NCI-H1417 treated with DMSO at 0.1 percent for 48 hours (cell line): Measurements from ENCODE around the gene ITGB5.
"Not testable (repeated sequence)": the region's sequence is repeated elsewhere in the genome, so short reads cannot be mapped to it uniquely, and the experiment has no call there.

Experiments used
- DNase-seq: peaks from one replicate; lab custom pipeline; 2025; lab: John Stamatoyannopoulos, UW

ITGB5 gene

DNA sequence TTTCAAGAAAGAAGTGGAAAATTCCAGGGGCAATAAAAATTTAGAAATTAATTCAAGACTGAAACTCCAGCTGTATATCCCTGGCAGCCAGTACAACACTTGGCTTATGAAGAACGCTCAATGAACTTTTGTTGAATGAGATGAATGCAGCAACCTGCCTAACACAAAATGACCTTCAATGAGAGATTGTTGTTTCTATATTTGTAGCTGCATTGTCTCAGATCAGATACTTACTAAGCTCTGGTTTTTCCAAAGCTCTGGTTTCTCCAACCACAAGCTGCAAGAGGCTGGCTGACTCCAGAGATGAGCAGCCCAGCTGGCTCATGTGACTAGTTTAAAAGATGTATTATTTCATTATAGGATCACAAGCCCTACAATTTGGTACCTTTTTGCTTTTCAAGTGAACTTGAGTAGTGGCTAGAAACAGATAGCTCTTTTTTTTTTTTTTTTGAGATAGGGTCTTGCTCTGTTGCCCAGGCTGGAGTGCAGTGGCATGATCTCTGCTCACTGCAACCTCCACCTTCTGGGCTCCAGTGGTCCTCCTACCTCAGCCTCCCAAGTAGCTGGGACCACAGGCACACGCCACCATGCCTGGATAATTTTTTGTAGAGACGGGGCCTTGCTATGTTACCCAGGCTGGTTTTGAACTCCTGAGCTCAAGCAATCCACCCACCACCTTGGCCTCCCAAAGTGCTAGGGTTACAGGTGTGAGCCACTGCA is 99.5 kb downstream of the ITGB5 start:
- no peak for DNase-seq

DNA sequence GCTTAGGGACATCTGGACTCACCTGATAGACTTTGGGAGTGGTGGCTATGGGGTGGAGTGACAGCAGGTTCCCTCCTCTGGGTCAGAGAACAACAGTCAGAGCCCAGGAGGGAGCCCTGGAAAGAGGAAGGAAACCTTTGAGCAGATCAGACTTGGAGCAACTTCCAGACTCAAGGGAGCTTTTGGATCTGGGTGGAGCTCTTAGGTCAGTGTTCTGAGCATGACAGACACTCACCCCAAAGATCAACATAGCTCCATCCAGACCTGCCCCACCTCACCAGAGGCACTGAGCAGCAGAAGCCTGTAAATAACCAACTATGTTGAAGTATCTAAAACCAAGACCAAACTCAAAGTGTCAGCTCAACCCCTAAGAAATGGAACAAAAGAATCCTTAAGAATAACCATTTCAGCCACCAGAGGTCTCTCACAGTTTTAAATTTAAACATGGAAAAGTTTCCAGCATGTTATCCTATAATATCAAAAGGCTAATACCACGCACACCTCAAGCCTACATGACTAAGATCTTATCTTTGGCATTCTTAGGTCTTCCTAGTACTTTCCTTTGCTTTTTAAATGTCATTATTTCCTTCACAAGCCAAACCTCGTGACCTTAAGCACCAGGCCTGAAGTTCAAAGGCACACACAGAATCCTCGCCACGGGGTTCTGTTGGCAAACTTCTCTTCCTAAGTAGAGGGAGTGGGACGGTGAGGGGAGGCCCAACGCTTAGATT is 100.5 kb downstream of the ITGB5 start:
- DNase-seq, result no peak

DNA sequence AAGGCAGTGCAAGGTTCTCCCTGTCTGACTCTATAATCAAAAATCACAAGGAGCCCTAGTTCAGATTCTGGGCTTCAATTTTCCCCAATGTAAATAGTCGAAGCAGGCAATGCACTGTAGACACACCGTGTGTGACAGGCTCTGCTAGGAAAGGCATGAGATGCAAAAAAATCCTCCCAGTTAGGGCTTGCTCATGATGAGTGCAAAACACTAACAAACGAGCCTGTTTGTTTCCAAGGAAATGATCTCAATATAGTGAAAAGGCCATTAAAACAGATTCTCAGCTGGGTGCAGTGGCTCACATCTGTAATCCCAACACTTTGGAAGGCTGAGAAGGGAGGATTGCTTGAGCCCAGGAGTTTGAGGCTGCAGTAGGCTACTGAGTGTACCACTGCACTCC is 101.2 kb downstream of the ITGB5 start:
- no peak for DNase-seq

DNA sequence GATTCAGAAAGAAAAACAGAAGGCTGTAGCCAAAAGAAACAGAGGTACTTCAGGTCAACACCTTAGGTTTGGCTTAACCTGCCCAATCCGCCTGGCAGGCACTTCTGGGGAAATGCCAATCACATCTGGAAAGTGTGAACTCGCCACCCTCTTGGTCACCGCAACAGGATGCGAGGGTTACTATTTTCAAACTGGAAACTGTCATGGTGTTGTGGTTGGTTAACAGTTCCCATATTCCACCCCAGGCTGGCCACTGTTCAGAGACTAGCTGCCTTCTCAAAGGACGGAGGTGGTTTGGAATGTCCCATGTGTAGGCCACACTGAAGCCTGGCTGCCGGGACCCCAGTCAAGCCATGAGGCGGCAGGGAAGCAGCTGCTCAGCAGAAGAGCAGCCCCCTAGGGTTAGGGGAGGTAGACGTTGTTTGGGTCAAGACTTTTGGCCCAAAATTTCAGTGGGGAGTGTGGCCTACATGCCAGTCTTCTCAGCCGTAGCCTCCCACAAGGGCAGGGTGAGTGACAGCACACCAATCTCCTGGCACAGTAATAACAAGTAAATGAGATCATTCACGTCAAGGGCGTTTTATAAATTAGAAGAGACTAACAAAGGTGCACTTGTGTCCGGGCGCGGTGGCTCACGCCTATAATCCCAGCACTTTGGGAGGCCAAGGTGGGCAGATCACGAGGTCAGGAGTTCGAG is 102.3 kb downstream of the ITGB5 start:
- no peak for DNase-seq

DNA sequence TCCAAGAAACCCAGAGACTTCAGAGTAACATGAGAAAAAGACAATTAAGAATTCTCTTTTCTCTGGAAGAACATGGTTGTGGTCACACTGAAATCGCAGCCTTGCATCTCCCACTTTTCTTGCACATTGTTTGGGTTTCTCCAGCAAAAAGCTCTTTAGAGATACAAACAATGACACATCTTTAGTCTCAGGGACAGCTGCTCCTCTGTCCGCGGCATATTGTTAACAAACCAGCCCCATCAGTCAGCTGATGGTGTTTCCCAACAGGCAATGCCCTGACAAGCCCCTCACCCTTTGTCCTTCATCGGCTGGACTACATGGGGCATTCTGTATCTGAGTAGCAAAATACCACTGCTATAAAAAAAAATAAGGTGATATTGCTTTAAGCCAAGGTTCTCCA is 103.5 kb downstream of the ITGB5 start:
- DNase-seq, result no peak

DNA sequence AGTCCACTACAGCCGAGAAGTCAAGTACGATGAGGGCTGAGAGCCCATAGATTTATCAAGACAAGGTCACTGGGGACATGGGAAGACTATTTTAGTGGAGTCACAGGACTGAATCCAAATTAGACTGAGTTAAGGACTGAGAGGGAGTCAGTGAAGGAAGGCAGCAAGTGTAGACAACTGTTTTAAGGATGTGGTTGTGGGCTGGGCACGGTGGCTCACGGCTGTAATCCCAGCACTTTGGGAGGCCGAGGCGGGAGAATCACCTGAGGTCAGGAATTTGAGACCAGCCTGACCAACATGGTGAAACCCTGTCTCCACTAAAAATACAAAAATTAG is 104.8 kb downstream of the ITGB5 start:
- DNase-seq, result not testable (repeated sequence)

DNA sequence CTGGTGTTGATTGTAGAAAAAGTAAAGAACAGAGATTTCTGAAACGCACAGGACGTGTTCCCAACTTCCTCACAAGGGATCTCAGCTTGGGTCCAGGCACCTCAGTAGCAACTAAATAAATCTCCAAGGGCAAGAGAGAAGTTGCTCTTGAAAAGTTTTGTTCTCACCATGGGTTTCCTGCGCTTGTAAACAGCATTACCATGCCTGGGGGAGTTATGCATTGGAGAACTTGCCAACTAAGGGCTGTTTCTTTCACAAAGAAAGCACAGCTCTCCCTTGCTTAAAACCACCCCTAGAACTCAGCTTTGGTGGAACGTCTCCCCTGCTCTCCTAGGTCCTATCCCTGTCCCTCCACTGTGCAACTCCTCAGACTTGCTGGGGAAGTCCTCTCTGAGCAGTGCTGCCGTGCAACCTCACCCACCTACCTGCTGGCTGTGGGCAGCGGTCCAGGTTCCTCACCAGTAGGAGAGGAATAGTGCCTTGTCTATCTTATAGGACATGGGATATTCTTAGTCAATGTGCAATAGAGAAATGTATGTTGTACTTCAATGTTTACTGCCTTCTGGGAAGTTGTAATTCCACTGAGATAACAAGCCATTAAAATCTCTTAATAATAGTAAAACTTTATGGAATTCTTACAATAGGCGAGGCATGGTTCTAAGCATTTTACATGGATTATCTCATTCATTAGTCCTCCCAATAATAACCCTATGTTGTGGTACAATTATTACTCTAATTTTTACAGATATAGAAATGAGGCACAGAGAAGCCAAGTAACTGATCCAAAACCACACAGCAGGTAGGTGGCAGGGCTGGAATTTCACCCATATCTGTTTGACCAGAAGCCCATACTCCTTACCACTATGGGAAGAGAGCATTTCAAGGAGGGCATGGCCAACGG is 105.4 kb downstream of the ITGB5 start:
- DNase-seq, result no peak

DNA sequence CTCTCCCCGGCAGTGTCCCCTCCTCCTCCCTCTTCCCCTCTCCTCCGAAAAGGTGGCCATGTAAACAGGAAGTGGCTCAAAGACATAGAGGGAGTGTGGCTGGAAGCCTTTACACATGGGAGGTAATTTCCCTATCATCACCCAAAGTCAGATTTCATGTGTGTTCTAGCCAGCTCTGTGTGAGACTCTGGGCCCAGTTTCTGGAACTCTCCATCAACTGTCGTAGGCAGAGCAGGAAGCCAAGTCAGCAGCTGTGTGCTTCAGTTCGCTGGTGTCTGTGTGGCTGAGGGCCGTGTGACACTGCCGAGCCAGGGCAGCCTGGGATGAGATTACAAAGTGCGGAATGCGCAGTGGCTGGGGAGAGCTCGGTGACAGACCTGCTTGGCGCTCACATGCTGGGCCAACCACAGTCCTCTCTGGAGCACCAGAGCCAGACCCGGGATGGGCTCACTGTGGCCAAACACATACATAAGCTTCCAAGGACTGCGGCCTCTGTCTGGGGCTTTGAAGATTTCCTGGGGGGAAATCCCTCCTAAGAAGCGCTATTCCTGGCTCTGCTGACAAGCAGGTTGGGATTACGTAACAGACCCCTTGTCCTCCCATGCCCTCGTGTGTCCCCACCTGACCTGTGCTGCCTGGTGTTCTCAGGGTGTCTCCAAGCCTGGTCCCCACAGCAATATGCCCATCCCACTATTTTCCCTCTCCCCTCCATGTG is 106.2 kb downstream of the ITGB5 start:
- DNase-seq, result no peak

DNA sequence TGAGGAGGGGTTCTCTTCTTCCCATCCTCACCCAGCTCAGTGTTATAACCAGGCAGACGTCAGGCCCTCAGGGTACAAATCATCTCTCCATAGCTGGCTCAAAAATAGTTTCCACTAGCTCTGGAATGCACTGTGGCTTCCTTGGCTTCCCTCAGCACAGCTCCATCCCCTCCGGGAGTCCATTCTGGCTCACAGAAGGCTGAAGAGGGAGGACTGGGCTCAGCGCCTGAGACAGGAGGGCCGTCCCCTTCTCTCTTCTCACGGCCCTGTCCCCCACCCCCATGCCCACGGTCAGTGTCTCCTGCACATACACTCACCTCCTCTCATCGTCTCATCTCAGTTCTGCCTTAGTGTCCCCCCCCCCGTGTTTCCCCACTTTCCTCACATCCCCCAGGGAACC is 106.8 kb downstream of the ITGB5 start:
- DNase-seq, result no peak

DNA sequence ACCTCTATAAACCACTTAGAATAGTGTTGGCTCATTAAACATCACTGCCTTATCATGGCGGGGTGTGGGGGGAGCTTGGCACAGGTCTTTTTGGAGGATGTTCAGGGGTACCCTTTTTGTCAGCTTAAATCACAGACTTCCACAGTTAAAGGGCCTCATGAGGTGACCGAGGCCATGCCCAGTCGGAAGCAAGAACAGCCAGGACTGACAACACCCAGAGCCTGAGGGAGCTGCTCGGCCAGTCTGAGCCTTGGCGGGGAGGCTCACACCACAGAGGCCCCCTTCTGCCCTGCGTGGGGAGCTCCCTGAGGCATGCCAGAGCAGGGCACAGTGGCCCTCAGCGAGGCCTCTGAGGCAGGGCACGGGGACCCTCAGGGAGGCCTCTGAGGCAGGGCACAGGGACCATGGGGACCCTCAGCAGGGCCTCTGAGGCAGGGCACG is 107.4 kb downstream of the ITGB5 start:
- no peak for DNase-seq

DNA sequence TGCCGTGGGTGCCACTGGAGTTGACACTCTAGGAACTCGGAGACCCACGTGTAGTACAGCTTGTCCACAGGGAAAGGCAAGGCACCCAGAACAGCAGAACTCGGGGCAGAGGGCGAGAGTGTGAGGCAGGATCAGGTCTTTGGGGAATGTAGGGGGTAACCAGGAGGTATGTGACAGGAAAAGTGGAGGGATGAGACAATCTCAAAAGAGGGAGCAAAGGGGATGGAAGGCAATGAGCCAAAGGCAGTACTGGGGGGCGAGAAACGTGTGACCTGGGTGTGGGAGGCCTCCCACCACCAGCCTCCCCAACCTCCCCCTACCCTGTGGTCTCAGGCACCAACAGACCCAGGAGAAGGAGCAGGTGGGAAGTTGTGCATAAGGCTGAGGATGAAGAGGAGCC is 108.0 kb downstream of the ITGB5 start:
- DNase-seq, result no peak

DNA sequence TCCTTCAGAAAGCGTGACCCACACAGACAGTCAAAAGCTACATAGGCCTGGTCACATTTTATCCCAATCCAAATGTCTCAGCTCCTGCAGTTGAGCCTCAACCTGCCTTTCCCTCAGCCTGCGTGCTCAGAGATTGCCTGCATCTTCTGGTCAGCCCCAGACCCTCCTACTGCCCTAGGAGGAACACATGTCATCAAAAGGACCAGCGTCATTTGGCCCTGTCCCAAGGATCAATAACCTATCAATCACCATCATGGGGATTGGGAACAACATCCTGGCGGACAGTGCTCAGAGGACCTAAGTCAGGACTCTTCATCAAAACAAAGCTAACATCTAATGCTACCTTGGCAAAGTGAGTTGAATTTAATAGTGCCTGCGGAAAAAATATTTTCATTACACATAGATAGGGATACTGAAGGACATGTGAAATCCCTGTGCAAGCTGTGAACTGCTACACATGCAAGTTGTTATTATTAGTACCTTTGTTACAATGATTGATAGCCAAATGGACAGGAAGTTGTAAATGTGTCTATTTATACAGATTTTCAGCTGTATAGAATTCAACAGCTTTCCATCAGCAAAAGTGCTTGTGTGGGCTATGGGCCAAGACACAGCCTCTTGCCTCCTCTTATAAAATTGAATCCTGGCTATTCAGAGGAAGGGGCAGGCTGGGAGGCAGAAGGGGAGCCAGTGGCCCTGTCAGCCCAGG is 109.2 kb downstream of the ITGB5 start:
- DNase-seq, result no peak

DNA sequence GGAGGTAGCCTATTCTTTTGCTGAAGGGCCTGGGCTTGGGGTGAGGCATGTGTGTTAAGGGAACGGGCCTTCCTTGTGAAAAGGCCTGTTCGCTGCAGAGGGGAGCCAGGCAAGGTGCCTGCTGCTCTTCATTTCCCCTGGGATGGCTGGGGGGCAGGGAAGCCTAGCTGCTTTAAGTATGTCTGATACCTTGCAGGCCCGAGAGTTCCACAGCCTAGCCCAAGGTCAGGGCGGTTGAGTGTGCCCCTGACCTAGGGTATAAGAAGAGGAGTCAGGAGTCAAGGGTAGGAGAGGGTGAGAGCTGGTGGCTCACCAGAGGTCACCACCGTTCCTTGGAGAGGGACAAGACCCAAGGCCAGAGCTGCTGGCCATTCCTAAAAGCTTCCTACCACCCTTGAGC is 110.3 kb downstream of the ITGB5 start:
- no peak for DNase-seq

DNA sequence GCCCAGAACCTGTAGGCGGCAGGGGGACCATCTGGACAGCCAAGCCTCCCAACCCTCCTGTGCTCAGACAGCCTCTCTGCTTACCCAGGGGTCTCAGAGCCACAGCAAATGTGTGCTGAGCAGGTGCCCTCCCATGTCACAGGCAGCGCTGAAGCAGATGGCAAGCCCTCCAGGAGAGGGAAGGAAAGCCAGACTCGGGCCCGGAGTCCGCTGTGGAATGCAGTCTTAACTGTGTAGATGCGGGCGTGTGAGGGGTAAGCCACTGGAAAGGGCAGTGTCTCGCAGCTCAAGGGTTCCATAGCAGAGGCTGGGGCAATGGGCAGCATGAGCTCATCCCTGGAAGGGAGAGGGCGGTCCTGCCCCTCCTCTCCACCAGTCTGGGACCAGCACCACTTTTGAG is 111.3 kb downstream of the ITGB5 start:
- no peak for DNase-seq

DNA sequence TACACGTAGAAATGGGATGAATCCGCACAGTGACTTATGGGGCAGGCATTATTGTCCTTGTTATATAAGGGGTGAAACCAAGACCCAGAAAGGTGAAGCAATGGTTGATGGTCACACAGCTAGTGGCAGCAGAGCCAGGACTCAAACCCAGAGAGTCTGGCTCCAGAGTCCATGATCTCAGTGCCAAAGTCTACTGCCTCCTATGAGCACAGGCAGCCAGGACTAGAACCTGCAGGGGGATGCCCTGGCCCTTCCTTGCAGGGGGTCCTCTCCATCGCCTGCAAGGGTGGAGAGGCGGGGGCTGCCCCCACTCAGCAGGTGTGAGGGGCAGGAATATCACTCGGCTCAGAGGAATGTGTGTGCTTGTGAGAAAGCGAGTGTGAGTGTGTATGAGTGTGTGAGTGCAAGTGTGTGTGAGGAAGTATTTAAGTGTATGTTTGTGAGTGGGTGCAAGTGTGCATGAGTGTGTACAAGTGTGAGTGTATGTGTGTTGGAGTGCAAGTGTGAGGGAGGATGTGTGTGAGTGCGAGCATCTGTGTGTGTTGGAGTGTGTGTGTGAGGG is 112.2 kb downstream of the ITGB5 start:
- no peak for DNase-seq

DNA sequence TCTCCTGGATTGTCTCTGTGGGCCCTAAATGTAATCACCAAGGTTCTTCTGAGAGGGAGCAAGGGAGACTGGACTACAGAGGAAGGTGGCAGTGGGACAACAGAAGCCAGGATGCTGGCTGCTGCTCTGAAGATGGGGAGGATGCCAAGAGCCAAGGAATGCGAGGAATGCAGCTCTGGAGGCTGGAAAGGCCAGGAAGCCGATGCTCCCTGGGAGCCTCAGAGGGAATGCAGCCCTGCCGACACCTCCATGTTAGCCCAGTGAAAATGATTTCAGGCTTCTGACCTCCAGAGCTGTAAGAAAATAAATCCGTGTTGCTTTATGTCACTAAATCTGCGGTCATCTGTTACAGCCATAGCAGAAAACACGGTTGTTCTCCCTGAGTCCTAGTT is 112.8 kb downstream of the ITGB5 start:
- no peak for DNase-seq

DNA sequence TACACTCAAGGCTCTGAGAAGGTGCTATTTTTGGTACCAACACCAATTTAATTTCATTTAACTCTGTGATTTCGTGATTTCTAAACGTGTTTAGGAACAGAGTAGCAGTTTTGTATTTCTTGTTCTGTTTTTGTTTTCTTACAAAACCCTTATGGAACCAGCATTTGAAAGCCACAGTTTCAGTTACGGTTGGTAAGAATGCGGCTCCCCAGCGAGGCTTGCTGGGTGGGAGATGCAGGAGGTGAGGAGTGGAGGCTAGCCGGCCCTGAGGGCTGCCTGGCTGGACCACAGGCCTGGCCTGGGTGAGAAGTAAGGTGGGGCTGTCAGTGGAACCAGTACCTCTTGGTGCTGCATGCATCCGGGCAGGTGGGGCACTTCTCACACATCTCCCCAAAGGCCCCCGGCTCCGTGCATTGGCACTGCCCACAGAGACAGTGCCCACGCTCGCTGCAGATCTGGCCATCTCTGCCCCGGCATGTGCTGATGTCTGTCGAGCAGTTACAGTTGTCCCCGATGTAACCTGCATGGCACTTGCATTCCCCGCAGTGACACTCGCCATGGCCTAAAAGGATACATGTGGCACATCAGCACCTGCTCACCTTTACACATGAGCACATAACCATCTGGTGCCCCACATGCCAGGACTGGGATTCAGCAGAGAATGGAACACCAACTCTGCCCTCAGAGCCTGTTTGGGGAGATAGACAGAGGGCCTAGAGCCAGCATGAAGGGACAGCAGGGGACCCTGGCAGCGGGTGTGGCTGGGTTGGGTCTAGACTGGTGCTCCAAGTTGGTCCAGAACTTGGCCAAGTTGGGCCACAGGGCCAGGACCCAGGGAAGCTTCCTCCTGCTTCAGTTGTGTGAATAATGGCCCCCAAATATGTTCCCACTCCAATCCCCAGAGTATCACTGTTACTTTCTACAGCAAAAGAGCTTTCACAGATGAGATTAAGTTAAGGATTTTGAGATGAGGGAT is 113.5 kb downstream of the ITGB5 start:
- DNase-seq, result no peak

DNA sequence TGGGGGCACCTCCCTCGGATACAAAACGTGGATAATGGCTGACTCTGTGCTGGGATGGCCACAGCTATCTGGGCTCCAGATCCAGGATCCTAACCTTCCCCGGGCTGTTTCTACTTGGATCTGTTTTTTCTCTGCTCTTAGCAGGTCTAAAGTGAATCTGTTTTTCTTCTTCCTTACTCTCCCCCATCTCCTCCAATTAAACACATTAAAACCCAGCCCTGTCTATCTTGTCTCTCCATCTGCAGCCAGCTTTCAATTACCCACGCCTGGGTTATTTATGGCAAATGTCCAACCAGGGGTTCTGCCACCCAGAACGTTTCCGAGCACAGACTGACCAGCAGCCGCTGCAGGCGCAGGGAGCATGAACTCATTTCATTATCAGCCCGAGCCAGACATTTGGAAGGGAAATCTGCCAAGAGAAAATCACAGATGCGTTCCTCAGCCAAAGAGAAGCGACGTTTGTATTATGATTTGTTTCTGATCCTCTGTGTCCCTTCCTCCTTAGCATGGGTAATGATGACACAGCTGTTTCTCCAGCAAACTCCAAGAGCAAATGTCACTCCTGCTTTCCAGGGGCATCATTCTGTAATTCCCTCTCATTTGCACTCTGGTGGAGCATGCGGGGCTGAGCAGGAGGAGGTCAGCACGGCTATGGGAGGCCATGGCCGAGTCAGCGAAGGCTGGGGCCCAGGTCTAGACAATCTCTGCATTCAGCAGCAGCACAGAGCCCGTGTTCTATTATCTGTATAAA is 114.9 kb downstream of the ITGB5 start:
- DNase-seq, result no peak

DNA sequence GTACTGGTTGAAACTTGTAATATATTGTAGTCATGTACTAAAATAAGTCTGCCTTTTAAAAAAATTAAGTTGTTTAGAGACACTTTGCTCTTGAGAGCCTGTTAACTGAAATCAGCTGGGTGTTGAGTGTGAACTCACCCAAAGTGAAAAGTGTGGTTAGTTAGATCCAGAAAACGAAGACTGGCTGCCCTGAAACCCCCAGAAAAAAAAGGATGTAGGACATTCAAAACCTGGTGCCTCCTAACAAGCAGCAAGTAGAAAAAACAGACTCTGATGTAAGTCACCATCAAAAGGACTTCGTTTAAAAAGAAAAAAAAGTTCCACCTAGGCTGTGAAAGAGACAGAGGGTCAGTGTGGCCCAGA is 116.1 kb downstream of the ITGB5 start:
- no peak for DNase-seq
